Hepatocyte (in vitro differentiated cells): ENCODE results near the gene ALDH7A1. TPM values are rescaled to one million over a fixed set of nuclear protein-coding genes. Genes with fewer than 3 reads are reported as not detected.
"Not testable (repeated sequence)": the region's sequence is repeated elsewhere in the genome, so short reads cannot be mapped to it uniquely, and the experiment has no call there.

Source experiments
- DNase-seq: peaks from one replicate; pipeline ENCODE4 v3.0.0-alpha.2; 2016; ENCODE audit warnings: low spot score
- H2AFZ ChIP-seq: fragments of 200-600 bp; sonication (generic); 2 replicates; pipeline ENCODE4 v1.6.0; 2016; ENCODE audit warnings: antibody characterized with exemption, mild to moderate bottlenecking
- H3K27ac ChIP-seq: fragments of 200-600 bp; sonication (generic); 2 replicates; pipeline ENCODE4 v1.5.1; 2016; ENCODE audit warnings: mild to moderate bottlenecking
- H3K27me3 ChIP-seq: fragments of 200-600 bp; sonication (generic); 2 replicates; pipeline ENCODE4 v1.6.1; 2016
- H3K36me3 ChIP-seq: fragments of 200-600 bp; sonication (generic); replicated peaks from 2 replicates; pipeline ENCODE4 v1.5.1; 2016; ENCODE audit warnings: low read depth; ENCODE audit not compliant: insufficient read depth
- H3K4me1 ChIP-seq: fragments of 200-600 bp; sonication (generic); 2 replicates; pipeline ENCODE4 v1.5.1; 2016; ENCODE audit warnings: mild to moderate bottlenecking, moderate library complexity; ENCODE audit not compliant: insufficient read depth
- H3K4me2 ChIP-seq: fragments of 200-600 bp; sonication (generic); 2 replicates; pipeline ENCODE4 v1.6.0; 2016
- H3K4me3 ChIP-seq: fragments of 200-600 bp; sonication (generic); 2 replicates; pipeline ENCODE4 v1.5.1; 2016; ENCODE audit warnings: mild to moderate bottlenecking
- H3K79me2 ChIP-seq: fragments of 200-600 bp; sonication (generic); 2 replicates; pipeline ENCODE4 v1.6.0; 2017; ENCODE audit warnings: mild to moderate bottlenecking
- H3K9me2 ChIP-seq: fragments of 200-600 bp; sonication (generic); replicated peaks from 2 replicates; pipeline ENCODE4 v1.6.0; 2017; ENCODE audit warnings: mild to moderate bottlenecking; ENCODE audit not compliant: insufficient read depth
- H3K9me3 ChIP-seq: fragments of 200-600 bp; sonication (generic); 2 replicates; pipeline ENCODE4 v1.5.1; 2016; ENCODE audit warnings: low read depth, mild to moderate bottlenecking
- H4K20me1 ChIP-seq: fragments of 200-600 bp; sonication (generic); 2 replicates; pipeline ENCODE4 v1.6.0; 2016; ENCODE audit warnings: mild to moderate bottlenecking; ENCODE audit not compliant: insufficient read depth, poor library complexity, severe bottlenecking
- EZH2 ChIP-seq: fragments of 200-600 bp; sonication (generic); IDR thresholded peaks from 2 replicates; pipeline ENCODE4 v1.6.1; 2016; ENCODE audit warnings: antibody characterized with exemption, mild to moderate bottlenecking, borderline replicate concordance
- EZH2phosphoT487 ChIP-seq: fragments of 200-600 bp; sonication (generic); IDR thresholded peaks from one replicate; pipeline ENCODE4 v1.6.1; 2018; ENCODE audit warnings: antibody characterized with exemption, mild to moderate bottlenecking, low read depth, moderate library complexity; ENCODE audit not compliant: unreplicated experiment, severe bottlenecking
- WGBS: methylation state at CpG from one replicate; pipeline ENCODE4 v1.1.6; 2016; ENCODE audit warnings: low lambda C conversion rate; ENCODE audit errors: missing lambda C conversion rate; 5-methylcytosine and 5-hydroxymethylcytosine counted together
- polyA plus RNA-seq: library from polyadenylated mRNA; unstranded; fragments of >200 nt; fragmentation: Nextera tagmentation; extraction: Ambion mirVana; gene quantifications from 2 replicates; pipeline ENCODE4 v1.2.1, GENCODE V29; 2016
- total RNA-seq: library from RNA; depleted of rRNA; stranded (reverse); fragments of >200 nt; gene quantifications from 2 replicates; pipeline ENCODE4 v1.2.3, GENCODE V29; 2014
- TF ChIP-seq, protein P1 (sequence below): fragments of 200-600 bp; sonication (generic); IDR thresholded peaks from 2 replicates; pipeline ENCODE4 v1.5.1; 2016; ENCODE audit warnings: antibody characterized with exemption, mild to moderate bottlenecking; ENCODE audit not compliant: poor library complexity

The ALDH7A1 gene
- total and polyA plus RNA-seq, 2 experiments from 2014 or later = 50.0 to 107 TPM

DNA sequence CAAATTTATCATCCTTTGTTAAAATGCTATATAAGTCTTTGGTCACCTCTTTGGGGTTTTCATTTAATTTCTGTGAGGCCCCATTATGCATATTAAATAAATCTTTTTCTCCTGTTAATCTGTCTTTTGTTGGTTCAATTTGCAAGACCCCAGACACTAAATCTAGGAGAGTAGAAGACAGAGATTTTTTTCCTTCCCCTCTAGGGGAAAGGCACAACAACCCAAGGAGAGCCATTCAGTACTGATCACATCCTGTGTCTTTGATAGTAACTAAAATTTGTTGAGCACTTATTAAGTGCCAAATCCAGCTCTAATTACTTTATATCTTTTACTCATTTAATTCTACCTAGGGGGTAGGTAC lies 74.4 kb downstream of the ALDH7A1 start:
- H3K27ac ChIP-seq = peak overlapping the region; percentile 6
- H3K4me3 ChIP-seq = no peak overlapping the region
- TF ChIP-seq EZH2 (no peak), EZH2phosphoT487 (no peak)
- TF ChIP-seq, protein P1, sequence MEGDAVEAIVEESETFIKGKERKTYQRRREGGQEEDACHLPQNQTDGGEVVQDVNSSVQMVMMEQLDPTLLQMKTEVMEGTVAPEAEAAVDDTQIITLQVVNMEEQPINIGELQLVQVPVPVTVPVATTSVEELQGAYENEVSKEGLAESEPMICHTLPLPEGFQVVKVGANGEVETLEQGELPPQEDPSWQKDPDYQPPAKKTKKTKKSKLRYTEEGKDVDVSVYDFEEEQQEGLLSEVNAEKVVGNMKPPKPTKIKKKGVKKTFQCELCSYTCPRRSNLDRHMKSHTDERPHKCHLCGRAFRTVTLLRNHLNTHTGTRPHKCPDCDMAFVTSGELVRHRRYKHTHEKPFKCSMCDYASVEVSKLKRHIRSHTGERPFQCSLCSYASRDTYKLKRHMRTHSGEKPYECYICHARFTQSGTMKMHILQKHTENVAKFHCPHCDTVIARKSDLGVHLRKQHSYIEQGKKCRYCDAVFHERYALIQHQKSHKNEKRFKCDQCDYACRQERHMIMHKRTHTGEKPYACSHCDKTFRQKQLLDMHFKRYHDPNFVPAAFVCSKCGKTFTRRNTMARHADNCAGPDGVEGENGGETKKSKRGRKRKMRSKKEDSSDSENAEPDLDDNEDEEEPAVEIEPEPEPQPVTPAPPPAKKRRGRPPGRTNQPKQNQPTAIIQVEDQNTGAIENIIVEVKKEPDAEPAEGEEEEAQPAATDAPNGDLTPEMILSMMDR = no peak

DNA sequence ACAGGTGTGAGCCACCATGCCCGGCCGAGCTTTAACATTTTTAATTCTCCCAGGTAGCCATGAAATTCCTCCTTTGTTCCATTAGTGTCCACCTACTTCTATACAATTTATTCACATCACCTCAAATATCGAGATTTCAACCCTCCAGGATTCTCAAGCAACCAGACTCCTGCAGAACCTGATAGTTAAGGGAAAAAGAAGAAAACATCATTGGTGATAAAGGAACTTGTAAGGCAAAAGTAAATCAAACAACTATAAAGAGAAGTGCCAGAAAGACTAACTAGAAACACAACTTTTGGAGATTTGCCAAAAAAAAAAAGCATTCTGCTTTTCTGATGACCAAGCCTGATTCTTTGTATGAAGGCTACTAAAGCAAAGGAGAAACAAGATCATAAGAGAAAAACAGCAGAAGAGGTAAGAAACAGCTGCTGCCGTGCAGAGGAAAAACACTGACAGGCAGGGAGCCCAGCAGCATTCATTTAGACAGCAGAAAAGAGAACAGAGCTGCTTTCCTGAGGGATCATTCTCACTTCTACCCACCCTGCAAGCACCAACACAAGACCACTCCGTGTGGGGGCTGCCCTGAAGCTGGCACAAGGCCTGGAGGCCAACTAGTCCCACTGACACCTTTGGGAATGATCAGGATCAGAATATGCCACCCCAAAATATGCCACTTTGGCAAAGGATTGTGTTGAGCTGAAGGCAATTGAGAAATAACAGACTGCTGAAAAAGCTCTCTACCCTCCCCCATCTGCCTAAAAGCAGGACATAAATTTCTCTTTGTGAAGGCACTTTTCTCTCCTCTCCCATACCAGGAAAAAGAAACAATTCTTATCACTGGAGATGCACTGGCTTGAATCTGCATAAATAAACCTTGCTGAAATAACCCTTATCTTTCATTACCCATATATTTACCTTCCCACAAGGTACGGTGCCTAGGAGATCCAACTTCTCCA lies 75.1 kb downstream of the ALDH7A1 start:
- peak overlapping the region; percentile 61 for H3K4me2 ChIP-seq
- 53% methylated on average over 6 of the region's 6 CpGs for WGBS
- H3K27ac ChIP-seq = peak overlapping the region; percentile 55

More for the DNA sequence above, 74.4 kb downstream of the ALDH7A1 start:
- no peak overlapping the region for H2AFZ ChIP-seq
- H3K36me3 ChIP-seq = no peaks in the 10 kb centered on the region
- H3K79me2 ChIP-seq = no peaks in the 10 kb centered on the region
- H4K20me1 ChIP-seq = no peaks in the 10 kb centered on the region
- H3K4me2 ChIP-seq = peak overlapping the region; percentile 61
- no peaks in the 10 kb centered on the region for H3K9me2 ChIP-seq
- H3K27me3 ChIP-seq = no peaks in the 10 kb centered on the region
- no peak for DNase-seq
- H3K9me3 ChIP-seq = no peaks in the 10 kb centered on the region
- peaks cover 12% of the 10 kb centered on the region for H3K4me1 ChIP-seq

DNA sequence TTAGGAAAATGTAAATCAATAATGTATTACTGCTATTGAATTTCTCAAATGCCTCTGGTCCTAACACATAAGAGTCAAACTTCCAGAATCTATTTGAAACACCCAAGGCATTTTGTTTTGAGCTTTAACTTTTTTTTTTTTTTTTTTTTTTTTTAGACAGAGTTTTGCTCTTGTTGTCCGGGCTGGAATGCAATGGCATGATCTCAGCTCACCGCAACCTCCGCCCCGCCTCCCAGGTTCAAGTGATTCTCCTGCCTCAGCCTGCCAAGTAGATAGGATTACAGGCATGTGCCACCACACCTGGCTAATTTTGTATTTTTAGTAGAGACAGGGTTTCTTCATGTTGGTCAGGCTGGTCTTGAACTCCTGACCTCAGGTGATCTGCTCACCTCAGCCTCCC lies 75.8 kb downstream of the ALDH7A1 start:
- H3K9me2 ChIP-seq, H4K20me1 ChIP-seq, H3K9me3 ChIP-seq, DNase-seq, H3K4me3 ChIP-seq, H3K36me3 ChIP-seq, H2AFZ ChIP-seq, H3K27me3 ChIP-seq, H3K79me2 ChIP-seq: not testable (repeated sequence)
- 80% methylated on average over 4 of the region's 4 CpGs for WGBS
- Histone ChIP-seq H3K27ac (peak overlapping the region; percentile 55), H3K4me2 (peak overlapping the region; percentile 61), H3K4me1 (peaks cover 12% of the 10 kb centered on the region)

More for the DNA sequence above, 75.1 kb downstream of the ALDH7A1 start:
- Histone ChIP-seq H2AFZ (peak overlapping the region; percentile 4), H3K9me2 (no peaks in the 10 kb centered on the region), H3K27me3 (no peaks in the 10 kb centered on the region), H3K79me2 (no peaks in the 10 kb centered on the region), H4K20me1 (no peaks in the 10 kb centered on the region), H3K4me1 (peaks cover 12% of the 10 kb centered on the region), H3K36me3 (no peaks in the 10 kb centered on the region), H3K4me3 (no peak overlapping the region), H3K9me3 (no peaks in the 10 kb centered on the region)
- peak; percentile 18 for DNase-seq
- TF ChIP-seq EZH2phosphoT487 (no peak), EZH2 (no peak)
- TF ChIP-seq, protein P1 = no peak

DNA sequence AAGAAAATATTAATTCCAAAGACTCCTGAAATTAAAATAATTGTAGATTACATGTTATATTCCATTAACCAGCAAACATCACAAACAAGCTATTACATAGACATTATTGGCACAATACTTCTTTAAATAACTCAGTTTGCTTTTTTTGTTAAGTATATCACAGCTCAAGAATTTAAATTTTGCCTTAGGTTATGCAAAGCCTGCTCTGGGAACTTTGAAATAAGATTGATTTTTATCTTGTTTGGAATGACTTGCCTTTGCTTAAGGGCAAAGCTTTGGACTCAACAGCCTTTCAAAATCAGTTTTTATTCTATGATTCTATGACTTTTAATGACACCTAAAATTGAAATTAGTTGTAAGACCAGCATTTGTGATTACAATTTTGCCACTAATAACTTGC lies 78.2 kb downstream of the ALDH7A1 start:
- no peak overlapping the region for H2AFZ ChIP-seq
- peaks cover 12% of the 10 kb centered on the region for H3K4me1 ChIP-seq
- H3K4me2 ChIP-seq = no peak overlapping the region
- H3K27ac ChIP-seq = no peak overlapping the region
- no peaks in the 10 kb centered on the region for H3K9me2 ChIP-seq
- no peaks in the 10 kb centered on the region for H4K20me1 ChIP-seq
- H3K27me3 ChIP-seq = no peaks in the 10 kb centered on the region
- no peaks in the 10 kb centered on the region for H3K79me2 ChIP-seq
- H3K4me3 ChIP-seq = no peak overlapping the region
- TF ChIP-seq EZH2phosphoT487 = no peak
- TF ChIP-seq, protein P1 = no peak
- no peak for TF ChIP-seq EZH2
- H3K9me3 ChIP-seq = no peaks in the 10 kb centered on the region
- no peaks in the 10 kb centered on the region for H3K36me3 ChIP-seq
- DNase-seq = no peak
